K562 (cell line): ENCODE results near the gene SMIM11. TPM values are rescaled to one million over a fixed set of nuclear protein-coding genes. Genes with fewer than 3 reads are reported as not detected.

ENCODE experiments used
- ATAC-seq: fragments of 200-7000 bp; cut with Tn5 transposase; 3 replicates; pipeline ENCODE4 v1.9.1; 2020; ENCODE audit warnings: moderate library complexity
- BruUV-seq: library from RNA; stranded (reverse); fragments of 400-500 nt; replicated peaks from 2 replicates; lab custom pipeline; 2021; lab: Mats Ljungman, UMichigan
- CTCF ChIA-PET: fragments of 300-600 bp; formaldehyde crosslinking; extraction: SDS; loops from one replicate; lab custom pipeline; 2021; ENCODE audit warnings: low intra/inter-chr PET ratio; lab: Yijun Ruan, JAX
- POLR2A ChIA-PET: fragments of 300-600, 350-650 bp; sonication (Branson Sonifier 250); formaldehyde crosslinking; extraction: SDS; loops from one replicate; lab custom pipeline; 2021; ENCODE audit warnings: antibody characterized with exemption, inconsistent platforms; lab: Yijun Ruan, JAX
- DNase-seq, 4 experiments: peaks; one replicate each; pipeline versions ENCODE4 v3.0.0 to v3.0.0-alpha.2; 2011 to 2018; ENCODE audit warnings: low spot score in 3 of 4, mixed read lengths in 3 of 4; ENCODE audit errors: extremely low read depth in 1 of 4
- FAIRE-seq: peaks from 2 replicates; lab custom pipeline; 2011; peaks lifted over from hg19 to GRCh38; lab: Jason Lieb, UNC
- H2AFZ ChIP-seq: 2 replicates; pipeline ENCODE4 v1.6.0; 2011; ENCODE audit warnings: low read depth, low read length, control low read depth, inconsistent platforms
- H3K27ac ChIP-seq: fragments of 200-600 bp; 3 replicates; pipeline ENCODE4 v1.8.0; 2011; ENCODE audit warnings: low read depth, mild to moderate bottlenecking, control low read depth, inconsistent platforms, low read length, moderate library complexity, mixed read lengths; ENCODE audit errors: extremely low read depth
- H3K27me3 ChIP-seq, 2 experiments: fragments of 300-600 bp in 1 of 2; 2 replicates in 1 of 2; 3 replicates in 1 of 2; pipeline versions ENCODE4 v1.6.0 to v1.8.0; 2011; ENCODE audit warnings: inconsistent platforms in 2 of 2, low read length in 2 of 2, mild to moderate bottlenecking in 1 of 2, mixed read lengths in 1 of 2, moderate library complexity in 1 of 2; ENCODE audit not compliant: control insufficient read depth in 2 of 2, insufficient read depth in 2 of 2
- H3K36me3 ChIP-seq: fragments of 300-600 bp; 3 replicates; pipeline ENCODE4 v1.8.0; 2011; ENCODE audit warnings: mild to moderate bottlenecking, low read length, inconsistent platforms; ENCODE audit not compliant: control insufficient read depth, insufficient read depth
- H3K4me1 ChIP-seq, 2 experiments: fragments of 200-600 bp in 1 of 2; replicated peaks in 1 of 2; 2 replicates in 1 of 2; 3 replicates in 1 of 2; pipeline versions ENCODE4 v1.5.1 to v1.8.0; 2011; ENCODE audit warnings: inconsistent platforms in 2 of 2, low read length in 2 of 2, mild to moderate bottlenecking in 1 of 2, mixed read lengths in 1 of 2, moderate library complexity in 1 of 2; ENCODE audit not compliant: control insufficient read depth in 2 of 2, insufficient read depth in 2 of 2
- H3K4me2 ChIP-seq: 2 replicates; pipeline ENCODE4 v1.6.1; 2011; ENCODE audit warnings: low read length, control low read depth, inconsistent platforms, mixed read lengths; ENCODE audit not compliant: insufficient read depth
- H3K4me3 ChIP-seq: fragments of 200-600 bp; sonication (generic), shearing (Covaris generic); 2 replicates; pipeline ENCODE4 v1.5.1; 2016; ENCODE audit warnings: control low read depth, inconsistent platforms
- H3K79me2 ChIP-seq: fragments of 200-600 bp; 3 replicates; pipeline ENCODE4 v1.8.0; 2011; ENCODE audit warnings: low read length, inconsistent platforms; ENCODE audit not compliant: control insufficient read depth, insufficient read depth
- H3K9ac ChIP-seq, 2 experiments: 2 replicates each; pipeline versions ENCODE4 v1.6.0 to v1.6.1; 2011; ENCODE audit warnings: low read depth in 2 of 2, low read length in 2 of 2, control low read depth in 1 of 2, inconsistent platforms in 1 of 2, mild to moderate bottlenecking in 1 of 2, mixed read lengths in 1 of 2; ENCODE audit not compliant: insufficient read depth in 1 of 2
- H3K9me1 ChIP-seq: one replicate; pipeline ENCODE4 v1.6.0; 2011; ENCODE audit warnings: inconsistent platforms, mild to moderate bottlenecking, low read length, moderate library complexity; ENCODE audit not compliant: control insufficient read depth, insufficient read depth
- H3K9me3 ChIP-seq: replicated peaks from 2 replicates; pipeline ENCODE4 v1.5.1; 2011; ENCODE audit warnings: low read depth, low read length, inconsistent platforms; ENCODE audit not compliant: control insufficient read depth, insufficient read depth
- H4K20me1 ChIP-seq: replicated peaks from 2 replicates; pipeline ENCODE4 v1.6.1; 2011; ENCODE audit warnings: low read length, inconsistent platforms, mixed read lengths; ENCODE audit not compliant: control insufficient read depth, insufficient read depth
- ZNF174 ChIP-seq: fragments of 250-450 bp; sonication (Bioruptor Pico); IDR thresholded peaks from 2 replicates; pipeline ENCODE4 v1.4.0; 2020; ENCODE audit warnings: mild to moderate bottlenecking
- ZNF584 ChIP-seq: fragments of 200-800 bp; sonication (Bioruptor generic); IDR thresholded peaks from 2 replicates; pipeline ENCODE4 v1.6.1; 2016; ENCODE audit warnings: low read depth, mild to moderate bottlenecking, missing genetic modification characterization, missing compliant biosample characterization
- WGBS: fragments of 100-300 bp; shearing (Covaris generic); methylation state at CpG from one replicate; pipeline ENCODE4 v1.1.6; 2016; ENCODE audit warnings: low coverage, mixed read lengths; ENCODE audit not compliant: insufficient coverage; ENCODE audit errors: missing lambda C conversion rate; 5-methylcytosine and 5-hydroxymethylcytosine counted together
- in situ Hi-C: fragments of 300-500 bp; cut with MboI; formaldehyde crosslinking; loops from 4 replicates; pipeline ENCODE4 v1.15.0; 2018; ENCODE audit warnings: inconsistent platforms, mixed read lengths
- intact Hi-C: fragments of 100-400 bp; cut with micrococcal nuclease; formaldehyde crosslinking; loops from 2 replicates; pipeline ENCODE4 v1.14.2; 2022
- polyA plus RNA-seq, 8 experiments: library from polyadenylated mRNA; depleted of rRNA in 4 of 8; stranded (reverse) in 5 of 8; unstranded in 3 of 8; fragments of >200 nt; fragmentation: Nextera tagmentation in 2 of 8; fragmentation: Illumina TruSeq in 1 of 8; extraction: Ambion mirVana in 2 of 8; extraction: Trizol in 1 of 8; gene quantifications; 2 replicates each; pipeline versions ENCODE4 v1.2.1 to v1.2.3, GENCODE V29; 2011 to 2014; ENCODE audit warnings: inconsistent platforms in 1 of 8, missing spikeins in 1 of 8
- total RNA-seq, 7 experiments: library from RNA; depleted of rRNA in 6 of 7; stranded (reverse); fragments of >200 nt in 6 of 7; fragmentation: Illumina TruSeq in 2 of 7; extraction: Trizol in 2 of 7; gene quantifications; 2 replicates each; pipeline versions ENCODE4 v1.2.1 to v1.2.3, GENCODE V29; 2011 to 2021; ENCODE audit warnings: low replicate concordance in 1 of 7
- TF ChIP-seq, protein P1 (sequence below), 2 experiments: IDR thresholded peaks; 2 replicates each; pipeline ENCODE4 v1.6.1; 2011; ENCODE audit warnings: borderline replicate concordance in 1 of 2, control low read depth in 1 of 2, low read depth in 1 of 2, low read length in 1 of 2, mild to moderate bottlenecking in 1 of 2, mixed read lengths in 1 of 2, moderate library complexity in 1 of 2; ENCODE audit not compliant: insufficient read depth in 1 of 2, insufficient read length in 1 of 2, poor library complexity in 1 of 2, severe bottlenecking in 1 of 2; ENCODE audit errors: extremely low read depth in 1 of 2
- TF ChIP-seq, protein P2 (sequence below): fragments of 250-450 bp; sonication (Bioruptor Pico); IDR thresholded peaks from 2 replicates; pipeline ENCODE4 v1.8.0; 2022; ENCODE audit warnings: inconsistent platforms

SMIM11 gene
- total and polyA plus RNA-seq, 9 of the 15 experiments (the other 6 are each of a cell fraction or from before 2014, with no cell fraction given), result 3.9 to 113 (median 25.5) TPM

DNA sequence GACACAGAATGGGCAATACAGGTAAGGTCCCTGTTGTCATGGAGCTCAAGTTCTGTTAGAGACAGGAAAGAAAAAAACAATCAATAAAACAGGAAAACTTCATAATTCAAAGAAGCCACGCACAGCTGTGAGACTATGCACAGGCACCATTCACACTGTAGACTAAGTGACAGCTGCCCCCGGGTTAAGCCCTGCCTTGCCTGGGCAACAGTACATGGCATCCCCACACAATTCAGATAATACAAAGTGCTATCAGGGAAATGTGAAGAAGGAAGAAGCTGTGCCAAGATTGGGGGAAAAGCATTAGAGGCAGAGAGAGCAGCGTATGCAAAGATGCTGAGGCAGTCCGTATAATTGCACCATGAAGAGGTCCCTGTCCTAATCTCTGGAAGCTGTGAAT, 20.5 kb upstream of the SMIM11 start:
- H3K27ac ChIP-seq, result no peak overlapping the region
- FAIRE-seq, result no peak
- H4K20me1 ChIP-seq, result no peaks in the 10 kb centered on the region
- ATAC-seq, result no peak
- intact Hi-C loops (no loop called here), in situ Hi-C loops (no loop called here)
- H3K9ac ChIP-seq, result no peak overlapping the region
- H3K79me2 ChIP-seq, result no peaks in the 10 kb centered on the region
- ChIA-PET CTCF (no interaction called here), POLR2A (interaction anchor here (0.5 to 0.7 kb wide), 3 partner anchors 143 to 1500 kb away, joined by 3 read pairs; no protein-coding TSS in a partner anchor)
- H2AFZ ChIP-seq, result no peak overlapping the region
- H3K4me1 ChIP-seq, result no peaks in the 10 kb centered on the region
- H3K36me3 ChIP-seq, result no peaks in the 10 kb centered on the region
- no peak overlapping the region for H3K4me2 ChIP-seq
- no peak overlapping the region for H3K4me3 ChIP-seq
- TF ChIP-seq ZNF584 (no peak), ZNF174 (CRISPR knock-in tag) (no peak)
- TF ChIP-seq, protein P1, sequence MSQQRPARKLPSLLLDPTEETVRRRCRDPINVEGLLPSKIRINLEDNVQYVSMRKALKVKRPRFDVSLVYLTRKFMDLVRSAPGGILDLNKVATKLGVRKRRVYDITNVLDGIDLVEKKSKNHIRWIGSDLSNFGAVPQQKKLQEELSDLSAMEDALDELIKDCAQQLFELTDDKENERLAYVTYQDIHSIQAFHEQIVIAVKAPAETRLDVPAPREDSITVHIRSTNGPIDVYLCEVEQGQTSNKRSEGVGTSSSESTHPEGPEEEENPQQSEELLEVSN (IDR thresholded peaks at IDR 0.05; ENCODE audit: borderline replicate concordance in 1 of 2, extremely low read depth in 1 of 2, insufficient read depth in 1 of 2, insufficient read length in 1 of 2, low read depth in 1 of 2, low read length in 1 of 2, poor library complexity in 1 of 2, severe bottlenecking in 1 of 2), result no peak
- TF ChIP-seq, protein P2, sequence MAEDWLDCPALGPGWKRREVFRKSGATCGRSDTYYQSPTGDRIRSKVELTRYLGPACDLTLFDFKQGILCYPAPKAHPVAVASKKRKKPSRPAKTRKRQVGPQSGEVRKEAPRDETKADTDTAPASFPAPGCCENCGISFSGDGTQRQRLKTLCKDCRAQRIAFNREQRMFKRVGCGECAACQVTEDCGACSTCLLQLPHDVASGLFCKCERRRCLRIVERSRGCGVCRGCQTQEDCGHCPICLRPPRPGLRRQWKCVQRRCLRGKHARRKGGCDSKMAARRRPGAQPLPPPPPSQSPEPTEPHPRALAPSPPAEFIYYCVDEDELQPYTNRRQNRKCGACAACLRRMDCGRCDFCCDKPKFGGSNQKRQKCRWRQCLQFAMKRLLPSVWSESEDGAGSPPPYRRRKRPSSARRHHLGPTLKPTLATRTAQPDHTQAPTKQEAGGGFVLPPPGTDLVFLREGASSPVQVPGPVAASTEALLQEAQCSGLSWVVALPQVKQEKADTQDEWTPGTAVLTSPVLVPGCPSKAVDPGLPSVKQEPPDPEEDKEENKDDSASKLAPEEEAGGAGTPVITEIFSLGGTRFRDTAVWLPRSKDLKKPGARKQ (CRISPR knock-in tag), result no peak
- peaks cover 16 to 23% of the 10 kb centered on the region in 2 experiments for H3K27me3 ChIP-seq
- DNase-seq, result no peak
- no peaks in the 10 kb centered on the region for H3K9me1 ChIP-seq
- 4% methylated on average over 4 of the region's 4 CpGs for WGBS
- no TSS peak for BruUV-seq
- no peaks in the 10 kb centered on the region for H3K9me3 ChIP-seq
